Measurements from ENCODE around the gene SEC11C.
"Not testable (repeated sequence)": the region's sequence is repeated elsewhere in the genome, so short reads cannot be mapped to it uniquely, and the experiment has no call there.

SEC11C gene

GRCh38 chr18:59142274-59142673 lies 2.6 kb downstream of the SEC11C start:
- H3K9ac ChIP-seq (ENCODE audit: low read length): peak overlapping the region; percentile 94
- H3K27me3 ChIP-seq (ENCODE audit: low read depth, low read length): no peaks in the 10 kb centered on the region
- peak overlapping the region; percentile 78 for H3K4me2 ChIP-seq (ENCODE audit: low read length)
- peaks cover 30% of the 10 kb centered on the region for H3K36me3 ChIP-seq (replicated peaks; ENCODE audit: low read depth, low read length)
- H3K79me2 ChIP-seq (ENCODE audit: low read length): peaks cover 77% of the 10 kb centered on the region
- H3K27ac ChIP-seq (ENCODE audit: low read length): peak overlapping the region; percentile 88
- H4K20me1 ChIP-seq (ENCODE audit: insufficient read depth, low read length): peaks cover 40% of the 10 kb centered on the region
- H2AFZ ChIP-seq (ENCODE audit: low read depth, low read length): no peak overlapping the region
- H3K9me3 ChIP-seq (ENCODE audit: insufficient read depth, low read length): no peaks in the 10 kb centered on the region
- TF ChIP-seq CTCF (IDR thresholded peaks at IDR 0.05; ENCODE audit: low read depth, low read length): no peak
- H3K4me3 ChIP-seq (ENCODE audit: low read length): peak overlapping the region; percentile 81
- peaks cover 70% of the 10 kb centered on the region for H3K4me1 ChIP-seq (ENCODE audit: low read length)

GRCh38 chr18:59142800-59143416 lies 3.2 kb downstream of the SEC11C start:
- Histone ChIP-seq H4K20me1 (ENCODE audit: insufficient read depth, low read length) (peaks cover 46% of the 10 kb centered on the region), H3K79me2 (ENCODE audit: low read length) (peaks cover 83% of the 10 kb centered on the region), H3K4me2 (ENCODE audit: low read length) (peak overlapping the region; percentile 78), H3K9ac (ENCODE audit: low read length) (peak overlapping the region; percentile 94), H3K4me3 (ENCODE audit: low read length) (peak overlapping the region; percentile 81), H3K4me1 (ENCODE audit: low read length) (peaks cover 70% of the 10 kb centered on the region), H3K27ac (ENCODE audit: low read length) (peak overlapping the region; percentile 88), H3K36me3 (replicated peaks; ENCODE audit: low read depth, low read length) (peaks cover 36% of the 10 kb centered on the region)
- not testable (repeated sequence) for H3K27me3 ChIP-seq (ENCODE audit: low read depth, low read length); H2AFZ ChIP-seq (ENCODE audit: low read depth, low read length); H3K9me3 ChIP-seq (ENCODE audit: insufficient read depth, low read length)

- no peaks in the 10 kb centered on the region for H3K9me3 ChIP-seq (ENCODE audit: insufficient read depth, low read length)
- peak overlapping the region; percentile 78 for H3K4me2 ChIP-seq (ENCODE audit: low read length)
- no peaks in the 10 kb centered on the region for H3K27me3 ChIP-seq (ENCODE audit: low read depth, low read length)
- H3K36me3 ChIP-seq (replicated peaks; ENCODE audit: low read depth, low read length): peaks cover 40% of the 10 kb centered on the region
- peaks cover 76% of the 10 kb centered on the region for H3K4me1 ChIP-seq (ENCODE audit: low read length)
- no peak overlapping the region for H2AFZ ChIP-seq (ENCODE audit: low read depth, low read length)
- peak overlapping the region; percentile 81 for H3K4me3 ChIP-seq (ENCODE audit: low read length)
- peak overlapping the region; percentile 88 for H3K27ac ChIP-seq (ENCODE audit: low read length)
- peak overlapping the region; percentile 94 for H3K9ac ChIP-seq (ENCODE audit: low read length)
- TF ChIP-seq CTCF (IDR thresholded peaks at IDR 0.05; ENCODE audit: low read depth, low read length) (no peak), EZH2phosphoT487 (IDR thresholded peaks at IDR 0.05; ENCODE audit: low read depth) (no peak)
- H3K79me2 ChIP-seq (ENCODE audit: low read length): peaks cover 89% of the 10 kb centered on the region
- peaks cover 52% of the 10 kb centered on the region for H4K20me1 ChIP-seq (ENCODE audit: insufficient read depth, low read length)
These were observed 3.8 kb downstream of the SEC11C start for GRCh38 chr18:59143441-59143840.

- H4K20me1 ChIP-seq (ENCODE audit: insufficient read depth, low read length): peaks cover 62% of the 10 kb centered on the region
- peak overlapping the region; percentile 81 for H3K4me3 ChIP-seq (ENCODE audit: low read length)
- peaks cover 48% of the 10 kb centered on the region for H3K36me3 ChIP-seq (replicated peaks; ENCODE audit: low read depth, low read length)
- H3K4me1 ChIP-seq (ENCODE audit: low read length): peaks cover 80% of the 10 kb centered on the region
- H3K9me3 ChIP-seq (ENCODE audit: insufficient read depth, low read length): no peaks in the 10 kb centered on the region
- TF ChIP-seq EZH2phosphoT487 (IDR thresholded peaks at IDR 0.05; ENCODE audit: low read depth): no peak
- no peak for TF ChIP-seq CTCF (IDR thresholded peaks at IDR 0.05; ENCODE audit: low read depth, low read length)
- no peaks in the 10 kb centered on the region for H3K27me3 ChIP-seq (ENCODE audit: low read depth, low read length)
- H3K79me2 ChIP-seq (ENCODE audit: low read length): peaks cover 99% of the 10 kb centered on the region
- H3K9ac ChIP-seq (ENCODE audit: low read length): peak overlapping the region; percentile 29; the same call in 1 of the 2 replicates
- H3K27ac ChIP-seq (ENCODE audit: low read length): peak overlapping the region; percentile 88
- no peak overlapping the region for H2AFZ ChIP-seq (ENCODE audit: low read depth, low read length)
- H3K4me2 ChIP-seq (ENCODE audit: low read length): peak overlapping the region; percentile 78
These were observed 4.8 kb downstream of the SEC11C start for GRCh38 chr18:59144483-59144882.

Data from OCI-LY3 (cell line).